CD4-positive, alpha-beta T cell (primary cell): ENCODE measurements around the gene PASD1. TPM values are rescaled to one million over a fixed set of nuclear protein-coding genes. Genes with fewer than 3 reads are reported as not detected.

Experiments
- ATAC-seq: fragments of 200-7000 bp; cut with Tn5 transposase; one replicate; pipeline ENCODE4 v1.10.0; 2022; ENCODE audit warnings: mild to moderate bottlenecking; ENCODE audit not compliant: poor library complexity
- CTCF ChIA-PET: fragments of 350-600 bp; sonication (Branson Sonifier 250); formaldehyde crosslinking; loops from one replicate; lab custom pipeline; 2021; ENCODE audit warnings: antibody characterized with exemption, inconsistent platforms; lab: Charles Lee
- POLR2A ChIA-PET: fragments of 350-600 bp; sonication (Branson Sonifier 250); formaldehyde crosslinking; loops from one replicate; lab custom pipeline; 2021; ENCODE audit warnings: antibody characterized with exemption, inconsistent platforms; lab: Charles Lee
- DNase-seq, 14 experiments: peaks; one replicate each; pipeline ENCODE4 v3.0.0-alpha.2; 2013 to 2020; ENCODE audit warnings: mixed read lengths in 2 of 14
- H3K27ac ChIP-seq, 2 donors: one replicate each; pipeline versions ENCODE4 v1.5.1 to v1.7.0; 2013; ENCODE audit warnings: low read length in 2 of 2, low read depth in 1 of 2, mild to moderate bottlenecking in 1 of 2
- H3K27me3 ChIP-seq, 2 experiments: 1 replicate in 1 of 2; 2 replicates in 1 of 2; pipeline versions ENCODE4 v1.6.1 to v1.7.0; 2013; ENCODE audit warnings: low read length in 2 of 2, control low read depth in 1 of 2, mild to moderate bottlenecking in 1 of 2, moderate library complexity in 1 of 2; ENCODE audit not compliant: insufficient read depth in 2 of 2, control insufficient read depth in 1 of 2
- H3K36me3 ChIP-seq: one replicate; pipeline ENCODE4 v1.6.1; 2013; ENCODE audit warnings: low read length, control low read depth; ENCODE audit not compliant: insufficient read depth
- H3K4me1 ChIP-seq: one replicate; pipeline ENCODE4 v1.6.1; 2013; ENCODE audit warnings: low read length, control low read depth; ENCODE audit not compliant: insufficient read depth
- H3K4me3 ChIP-seq: one replicate; pipeline ENCODE4 v1.5.1; 2013; ENCODE audit warnings: mild to moderate bottlenecking, low read length, moderate library complexity
- H3K9me3 ChIP-seq, 2 experiments: 1 replicate in 1 of 2; 2 replicates in 1 of 2; pipeline versions ENCODE4 v1.6.1 to v1.7.0; 2013; ENCODE audit warnings: low read length in 2 of 2, mild to moderate bottlenecking in 2 of 2, control low read depth in 1 of 2, moderate library complexity in 1 of 2; ENCODE audit not compliant: control insufficient read depth in 1 of 2, insufficient read depth in 1 of 2
- H3K27ac Mint-ChIP-seq: one replicate; pipeline ENCODE4 v1.8.0; 2020; ENCODE audit warnings: mixed read lengths
- H3K27me3 Mint-ChIP-seq: one replicate; pipeline ENCODE4 v1.8.0; 2021; ENCODE audit warnings: mixed read lengths
- H3K36me3 Mint-ChIP-seq: one replicate; pipeline ENCODE4 v1.8.0; 2021; ENCODE audit warnings: low read depth, mixed read lengths
- H3K4me1 Mint-ChIP-seq: one replicate; pipeline ENCODE4 v1.8.0; 2021; ENCODE audit warnings: low read depth, mixed read lengths
- H3K4me3 Mint-ChIP-seq: one replicate; pipeline ENCODE4 v1.8.0; 2020; ENCODE audit warnings: mild to moderate bottlenecking, mixed read lengths
- H3K9me3 Mint-ChIP-seq: one replicate; pipeline ENCODE4 v1.8.0; 2020; ENCODE audit warnings: mixed read lengths
- intact Hi-C, 2 experiments: fragments of 100-400 bp; cut with DNase I in 1 of 2; cut with micrococcal nuclease in 1 of 2; formaldehyde crosslinking; loops; one replicate each; pipeline versions ENCODE4 v1.15.1 to v1.9.0; 2023 to 2025; cut with DNase I, micrococcal nuclease
- total RNA-seq, 174 experiments: library from RNA in 2 of 174; stranded (reverse) in 2 of 174; gene quantifications; one replicate each; pipeline ENCODE4 v1.2.3 and lab custom pipeline; 2021 to 2026
- TF ChIP-seq, protein P1 (sequence below): fragments of 200-600 bp; IDR thresholded peaks from one replicate; pipeline ENCODE4 v1.8.0; 2022; ENCODE audit warnings: antibody characterized with exemption, mild to moderate bottlenecking

The PASD1 gene
- total RNA-seq, 2 experiments from 2014 or later = not detected

- POLR2A ChIA-PET = no interaction called here
- Mint-ChIP-seq H3K27me3 (peaks cover 9% of the 10 kb centered on the region), H3K27ac (no peak within 1 kb of the TSS), H3K9me3 (no peaks in the 10 kb centered on the region), H3K36me3 (no peaks in the 10 kb centered on the region), H3K4me1 (no peaks in the 10 kb centered on the region), H3K4me3 (no peak within 1 kb of the TSS)
- CTCF ChIA-PET = no interaction called here
- intact Hi-C loops = no loop called here
- Histone ChIP-seq H3K4me1 (no peaks in the 10 kb centered on the region), H3K27ac (no peak within 1 kb of the TSS), H3K9me3 (no peaks in the 10 kb centered on the region), H3K27me3 (no peaks in the 10 kb centered on the region), H3K4me3 (no peak within 1 kb of the TSS), H3K36me3 (no peaks in the 10 kb centered on the region)
- ATAC-seq = no peak
- DNase-seq = no peak
- TF ChIP-seq, protein P1, sequence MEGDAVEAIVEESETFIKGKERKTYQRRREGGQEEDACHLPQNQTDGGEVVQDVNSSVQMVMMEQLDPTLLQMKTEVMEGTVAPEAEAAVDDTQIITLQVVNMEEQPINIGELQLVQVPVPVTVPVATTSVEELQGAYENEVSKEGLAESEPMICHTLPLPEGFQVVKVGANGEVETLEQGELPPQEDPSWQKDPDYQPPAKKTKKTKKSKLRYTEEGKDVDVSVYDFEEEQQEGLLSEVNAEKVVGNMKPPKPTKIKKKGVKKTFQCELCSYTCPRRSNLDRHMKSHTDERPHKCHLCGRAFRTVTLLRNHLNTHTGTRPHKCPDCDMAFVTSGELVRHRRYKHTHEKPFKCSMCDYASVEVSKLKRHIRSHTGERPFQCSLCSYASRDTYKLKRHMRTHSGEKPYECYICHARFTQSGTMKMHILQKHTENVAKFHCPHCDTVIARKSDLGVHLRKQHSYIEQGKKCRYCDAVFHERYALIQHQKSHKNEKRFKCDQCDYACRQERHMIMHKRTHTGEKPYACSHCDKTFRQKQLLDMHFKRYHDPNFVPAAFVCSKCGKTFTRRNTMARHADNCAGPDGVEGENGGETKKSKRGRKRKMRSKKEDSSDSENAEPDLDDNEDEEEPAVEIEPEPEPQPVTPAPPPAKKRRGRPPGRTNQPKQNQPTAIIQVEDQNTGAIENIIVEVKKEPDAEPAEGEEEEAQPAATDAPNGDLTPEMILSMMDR = no peak
Observed at GRCh38 chrX:151715752-151716151, 152.3 kb downstream of the PASD1 start, which contains the start of gene FATE1. FATE1 (plus strand) TSS chrX:151716035; CDS start chrX:151716120, 85 bp downstream.

DNA sequence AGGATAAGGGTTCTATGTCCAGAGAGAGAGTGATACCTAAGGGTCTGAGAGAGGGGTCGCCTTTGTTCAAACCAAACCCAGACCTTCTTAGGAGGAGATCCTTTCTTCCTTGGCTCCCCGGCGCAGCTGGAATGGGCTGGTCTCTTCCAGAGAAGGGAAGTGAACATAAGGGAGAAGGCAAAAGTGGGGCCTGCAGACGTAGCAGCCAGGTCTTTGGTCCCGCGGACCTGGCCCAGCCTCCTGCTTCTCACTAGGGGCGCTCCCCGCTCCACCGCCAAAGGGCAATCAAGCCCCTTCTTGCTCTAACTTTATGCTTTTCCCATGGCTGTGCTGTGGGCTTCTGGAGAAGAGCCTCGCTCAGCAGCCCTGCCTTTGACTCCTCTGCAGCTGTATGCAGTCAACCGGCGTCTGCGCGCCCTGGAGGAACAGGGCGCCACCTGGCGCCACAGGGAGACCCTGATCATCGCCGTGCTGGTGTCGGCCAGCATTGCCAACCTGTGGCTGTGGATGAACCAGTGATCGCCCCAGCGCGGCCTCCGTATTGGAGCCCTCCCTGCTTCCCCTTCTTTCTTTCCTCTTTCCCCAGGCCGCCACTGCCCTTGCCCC is 158.9 kb downstream of the PASD1 start:
- Mint-ChIP-seq H3K36me3 (no peaks in the 10 kb centered on the region), H3K27ac (no peak overlapping the region), H3K9me3 (no peaks in the 10 kb centered on the region), H3K27me3 (no peaks in the 10 kb centered on the region), H3K4me3 (no peak overlapping the region), H3K4me1 (no peaks in the 10 kb centered on the region)
- DNase-seq = peak in 1 of 14 experiments; percentile 1
- Histone ChIP-seq H3K36me3 (no peaks in the 10 kb centered on the region), H3K9me3 (no peaks in the 10 kb centered on the region), H3K4me3 (no peak overlapping the region), H3K27me3 (no peaks in the 10 kb centered on the region), H3K4me1 (no peaks in the 10 kb centered on the region), H3K27ac (no peak overlapping the region)
- TF ChIP-seq, protein P1 = no peak
- no peak for ATAC-seq
- ChIA-PET POLR2A (no interaction called here), CTCF (no interaction called here)
- intact Hi-C loops = no loop called here

GRCh38 chrX:151723156-151723760 is 159.8 kb downstream of the PASD1 start:
- Mint-ChIP-seq H3K27ac (no peak overlapping the region), H3K9me3 (no peaks in the 10 kb centered on the region), H3K4me1 (no peaks in the 10 kb centered on the region), H3K27me3 (no peaks in the 10 kb centered on the region), H3K4me3 (no peak overlapping the region), H3K36me3 (no peaks in the 10 kb centered on the region)
- Histone ChIP-seq H3K4me3 (no peak overlapping the region), H3K9me3 (no peaks in the 10 kb centered on the region), H3K27me3 (no peaks in the 10 kb centered on the region), H3K27ac (no peak overlapping the region), H3K36me3 (no peaks in the 10 kb centered on the region), H3K4me1 (no peaks in the 10 kb centered on the region)
- TF ChIP-seq, protein P1 = no peak
- DNase-seq (no peak), ATAC-seq (no peak)
- ChIA-PET POLR2A (no interaction called here), CTCF (no interaction called here)
- intact Hi-C loops = no loop called here
